ENCODE data around the gene SCT. TPM values are rescaled to one million over a fixed set of nuclear protein-coding genes. Genes with fewer than 3 reads are reported as not detected.

SCT gene
- total RNA-seq, 1 experiment from 2014 or later = not detected

DNA sequence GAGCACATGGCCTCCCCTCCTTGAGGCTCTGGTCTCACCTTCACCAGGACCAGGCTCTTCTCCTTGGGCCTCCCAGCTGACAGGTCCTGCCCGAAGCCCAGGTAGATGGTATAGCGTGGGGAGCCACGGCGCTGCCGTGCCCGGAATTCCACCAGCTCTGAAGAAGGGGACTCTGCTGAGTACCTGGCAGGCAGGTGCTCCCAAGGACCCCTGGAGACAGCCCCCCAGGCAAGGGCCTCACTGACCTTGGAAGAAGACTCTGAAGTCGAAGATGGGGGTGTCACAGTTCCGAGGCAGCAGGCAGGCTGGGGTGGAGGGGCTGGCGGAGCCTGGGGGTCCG is 14.1 kb downstream of the SCT start:
- Histone ChIP-seq H3K9me3 (ENCODE audit: low read depth, low read length, poor library complexity, severe bottlenecking) (no peaks in the 10 kb centered on the region), H3K36me3 (ENCODE audit: insufficient read depth, low read length, poor library complexity, severe bottlenecking) (peaks cover 34% of the 10 kb centered on the region), H3K4me1 (ENCODE audit: insufficient read depth, low read length, poor library complexity, severe bottlenecking) (no peaks in the 10 kb centered on the region), H3K27me3 (replicated peaks; ENCODE audit: insufficient read depth, low read depth, low read length, poor library complexity) (no peaks in the 10 kb centered on the region), H3K4me3 (ENCODE audit: low read depth, low read length, poor library complexity, severe bottlenecking) (no peak overlapping the region), H3K27ac (ENCODE audit: low read depth, low read length, poor library complexity, severe bottlenecking) (no peak overlapping the region)
- BruUV-seq (replicated peaks) = no TSS peak
- no peak for DNase-seq (ENCODE audit: low spot score)
- CTCF ChIA-PET = interaction anchor here (0.6 kb wide), 1 partner anchor 112 kb away, joined by 3 read pairs; no protein-coding TSS in a partner anchor
- TF ChIP-seq, protein P1, sequence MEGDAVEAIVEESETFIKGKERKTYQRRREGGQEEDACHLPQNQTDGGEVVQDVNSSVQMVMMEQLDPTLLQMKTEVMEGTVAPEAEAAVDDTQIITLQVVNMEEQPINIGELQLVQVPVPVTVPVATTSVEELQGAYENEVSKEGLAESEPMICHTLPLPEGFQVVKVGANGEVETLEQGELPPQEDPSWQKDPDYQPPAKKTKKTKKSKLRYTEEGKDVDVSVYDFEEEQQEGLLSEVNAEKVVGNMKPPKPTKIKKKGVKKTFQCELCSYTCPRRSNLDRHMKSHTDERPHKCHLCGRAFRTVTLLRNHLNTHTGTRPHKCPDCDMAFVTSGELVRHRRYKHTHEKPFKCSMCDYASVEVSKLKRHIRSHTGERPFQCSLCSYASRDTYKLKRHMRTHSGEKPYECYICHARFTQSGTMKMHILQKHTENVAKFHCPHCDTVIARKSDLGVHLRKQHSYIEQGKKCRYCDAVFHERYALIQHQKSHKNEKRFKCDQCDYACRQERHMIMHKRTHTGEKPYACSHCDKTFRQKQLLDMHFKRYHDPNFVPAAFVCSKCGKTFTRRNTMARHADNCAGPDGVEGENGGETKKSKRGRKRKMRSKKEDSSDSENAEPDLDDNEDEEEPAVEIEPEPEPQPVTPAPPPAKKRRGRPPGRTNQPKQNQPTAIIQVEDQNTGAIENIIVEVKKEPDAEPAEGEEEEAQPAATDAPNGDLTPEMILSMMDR (conservative IDR thresholded peaks at IDR 0.05; ENCODE audit: low read depth, low read length) = no peak
- TF ChIP-seq EZH2 (IDR thresholded peaks at IDR 0.05; ENCODE audit: borderline replicate concordance, low read depth, low read length, poor library complexity, severe bottlenecking) = no peak
- intact Hi-C loops (cut with micrococcal nuclease; ENCODE audit: unreplicated experiment) = no loop called here
- POLR2A ChIA-PET (ENCODE audit: low non-redundant PET) = no interaction called here

DNA sequence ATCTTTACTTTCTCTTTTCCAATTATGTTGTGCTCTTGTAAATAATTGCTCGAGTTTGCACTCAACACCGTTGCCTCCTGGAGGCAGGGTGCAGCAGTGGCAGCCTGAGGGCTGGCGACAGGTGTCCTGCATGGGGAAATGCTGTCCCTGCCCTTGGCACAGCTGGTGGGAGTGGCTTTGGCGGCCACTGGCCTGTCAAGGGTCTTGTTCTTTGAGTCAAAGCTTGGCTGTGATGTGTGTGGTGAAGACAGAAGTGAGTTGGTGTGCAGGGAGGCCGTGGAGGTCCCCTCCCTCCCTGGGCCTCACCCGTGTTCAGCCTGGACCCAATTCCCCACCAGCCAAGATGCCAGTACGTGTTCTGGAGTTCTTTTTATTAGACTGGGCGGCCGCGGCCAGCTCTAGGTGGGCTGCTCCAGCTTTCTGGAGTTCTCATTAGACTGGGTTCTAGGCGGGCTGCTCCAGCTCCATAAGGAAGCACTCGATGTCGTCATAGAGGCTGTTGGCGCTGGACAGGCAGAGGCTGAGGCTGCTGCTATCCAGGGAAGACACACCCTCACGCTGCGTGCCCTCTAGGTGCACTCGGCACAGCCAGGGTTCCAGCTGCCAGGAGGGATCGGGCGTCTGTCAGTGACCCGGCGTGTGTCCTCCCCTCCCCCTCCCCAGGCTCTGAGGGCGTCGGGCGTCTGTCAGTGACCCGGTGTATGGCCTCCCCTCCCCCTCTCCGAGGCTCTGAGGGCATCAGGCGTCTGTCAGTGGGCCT is 14.6 kb downstream of the SCT start:
- TF ChIP-seq EZH2 (IDR thresholded peaks at IDR 0.05; ENCODE audit: borderline replicate concordance, low read depth, low read length, poor library complexity, severe bottlenecking) = no peak
- TF ChIP-seq, protein P1 (conservative IDR thresholded peaks at IDR 0.05; ENCODE audit: low read depth, low read length) = 0 out of 2 replicates have a peak, but pooled peaks have one; percentile 16
- no TSS peak for BruUV-seq (replicated peaks)

DNA sequence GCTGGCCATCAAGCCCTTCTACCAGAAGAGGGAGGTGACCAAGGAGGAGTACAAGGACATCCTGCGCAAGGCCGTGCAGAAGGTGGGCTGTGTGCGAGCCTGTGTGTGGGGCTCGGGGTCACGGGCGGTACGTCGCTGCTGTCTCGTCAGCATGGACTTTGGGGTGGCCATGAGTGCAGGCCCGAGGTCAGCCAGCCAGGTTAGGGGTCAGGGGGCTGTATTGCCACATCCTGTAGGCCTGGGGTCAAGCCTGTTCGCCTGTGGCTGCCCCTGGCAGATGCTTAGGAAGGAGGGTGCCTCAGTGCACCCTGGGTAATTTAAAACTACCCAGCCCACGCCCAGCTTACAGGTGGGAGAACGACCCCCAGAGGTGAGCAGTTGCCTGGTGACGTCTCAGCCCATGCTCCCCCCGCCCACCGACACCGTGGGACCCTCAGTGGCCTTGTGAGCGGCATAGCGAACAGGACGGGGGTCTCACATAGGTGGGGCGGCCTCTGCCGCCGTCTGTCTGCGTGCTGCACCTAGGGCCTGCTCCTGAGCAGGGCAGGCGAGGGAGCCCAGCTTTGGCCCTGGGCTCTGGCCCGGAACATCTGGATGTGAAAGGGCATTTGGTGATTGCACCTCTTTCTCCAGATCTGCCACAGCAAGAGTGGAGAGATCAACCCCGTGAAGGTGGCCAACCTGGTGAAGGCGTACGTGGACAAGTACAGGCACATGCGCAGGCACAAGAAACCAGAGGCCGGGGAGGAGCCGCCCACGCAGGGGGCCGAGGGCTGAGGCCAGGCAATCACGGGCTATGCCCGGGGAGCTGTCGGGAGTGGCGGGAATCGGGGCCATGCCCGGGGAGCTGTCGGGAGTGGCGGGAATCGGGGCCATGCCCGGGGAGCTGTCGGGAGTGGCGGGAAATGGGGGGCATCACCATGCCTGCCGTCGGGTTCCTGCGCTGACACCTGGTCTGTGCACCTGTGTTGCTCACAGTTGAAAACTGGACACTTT is 15.7 kb downstream of the SCT start:
- H3K27ac ChIP-seq (ENCODE audit: low read depth, low read length, poor library complexity, severe bottlenecking) = no peak overlapping the region
- no peaks in the 10 kb centered on the region for H3K27me3 ChIP-seq (replicated peaks; ENCODE audit: insufficient read depth, low read depth, low read length, poor library complexity)
- POLR2A ChIA-PET (ENCODE audit: low non-redundant PET) = no interaction called here
- DNase-seq (ENCODE audit: low spot score) = no peak
- H3K36me3 ChIP-seq (ENCODE audit: insufficient read depth, low read length, poor library complexity, severe bottlenecking) = peaks cover 49% of the 10 kb centered on the region
- CTCF ChIA-PET = no interaction called here
- no peak overlapping the region for H3K4me3 ChIP-seq (ENCODE audit: low read depth, low read length, poor library complexity, severe bottlenecking)
- no peak for TF ChIP-seq EZH2 (IDR thresholded peaks at IDR 0.05; ENCODE audit: borderline replicate concordance, low read depth, low read length, poor library complexity, severe bottlenecking)
- TF ChIP-seq, protein P1 (conservative IDR thresholded peaks at IDR 0.05; ENCODE audit: low read depth, low read length) = no peak
- no peaks in the 10 kb centered on the region for H3K9me3 ChIP-seq (ENCODE audit: low read depth, low read length, poor library complexity, severe bottlenecking)
- H3K4me1 ChIP-seq (ENCODE audit: insufficient read depth, low read length, poor library complexity, severe bottlenecking) = no peaks in the 10 kb centered on the region
- intact Hi-C loops (cut with micrococcal nuclease; ENCODE audit: unreplicated experiment) = no loop called here
- BruUV-seq (replicated peaks) = no TSS peak

More for the DNA sequence above, 14.6 kb downstream of the SCT start:
- intact Hi-C loops (cut with micrococcal nuclease; ENCODE audit: unreplicated experiment) = no loop called here
- H3K36me3 ChIP-seq (ENCODE audit: insufficient read depth, low read length, poor library complexity, severe bottlenecking) = peaks cover 38% of the 10 kb centered on the region
- CTCF ChIA-PET = no interaction called here
- POLR2A ChIA-PET (ENCODE audit: low non-redundant PET) = no interaction called here
- H3K4me3 ChIP-seq (ENCODE audit: low read depth, low read length, poor library complexity, severe bottlenecking) = no peak overlapping the region
- no peak for DNase-seq (ENCODE audit: low spot score)
- H3K4me1 ChIP-seq (ENCODE audit: insufficient read depth, low read length, poor library complexity, severe bottlenecking) = no peaks in the 10 kb centered on the region
- no peak overlapping the region for H3K27ac ChIP-seq (ENCODE audit: low read depth, low read length, poor library complexity, severe bottlenecking)
- no peaks in the 10 kb centered on the region for H3K27me3 ChIP-seq (replicated peaks; ENCODE audit: insufficient read depth, low read depth, low read length, poor library complexity)
- no peaks in the 10 kb centered on the region for H3K9me3 ChIP-seq (ENCODE audit: low read depth, low read length, poor library complexity, severe bottlenecking)
